H9 (cell line): Measurements from ENCODE around the gene IMPDH1. TPM values are rescaled to one million over a fixed set of nuclear protein-coding genes. Genes with fewer than 3 reads are reported as not detected.

Source experiments
- DNase-seq: peaks from one replicate; pipeline ENCODE4 v3.0.0-alpha.2; 2017
- H2AFZ ChIP-seq: one replicate; pipeline ENCODE4 v1.6.1; 2013; ENCODE audit warnings: mild to moderate bottlenecking, low read length, control low read depth, moderate library complexity
- H2AK5ac ChIP-seq: 2 replicates; pipeline ENCODE4 v1.6.1; 2013; ENCODE audit warnings: low read length, control low read depth, mixed read lengths; ENCODE audit not compliant: insufficient read length
- H2BK120ac ChIP-seq: one replicate; pipeline ENCODE4 v1.6.1; 2013; ENCODE audit warnings: low read depth, mild to moderate bottlenecking, low read length, control low read depth, inconsistent platforms; ENCODE audit not compliant: poor library complexity, severe bottlenecking
- H2BK12ac ChIP-seq: 2 replicates; pipeline ENCODE4 v1.6.1; 2013; ENCODE audit warnings: low read length, control low read depth, mixed read lengths, low read depth; ENCODE audit not compliant: insufficient read length
- H2BK15ac ChIP-seq: 2 replicates; pipeline ENCODE4 v1.6.1; 2013; ENCODE audit warnings: low read depth, low read length, control low read depth
- H2BK20ac ChIP-seq: one replicate; pipeline ENCODE4 v1.6.1; 2013; ENCODE audit warnings: low read depth, mild to moderate bottlenecking, low read length, control low read depth, inconsistent platforms; ENCODE audit not compliant: poor library complexity, severe bottlenecking
- H2BK5ac ChIP-seq: 2 replicates; pipeline ENCODE4 v1.6.1; 2013; ENCODE audit warnings: low read length, control low read depth, mixed read lengths; ENCODE audit not compliant: insufficient read length
- H3K14ac ChIP-seq: 2 replicates; pipeline ENCODE4 v1.6.1; 2013; ENCODE audit warnings: low read length, control low read depth; ENCODE audit not compliant: insufficient read depth
- H3K18ac ChIP-seq: 2 replicates; pipeline ENCODE4 v1.6.1; 2013; ENCODE audit warnings: low read depth, mild to moderate bottlenecking, mixed read lengths, low read length, control low read depth; ENCODE audit not compliant: insufficient read length
- H3K23ac ChIP-seq: 2 replicates; pipeline ENCODE4 v1.6.1; 2013; ENCODE audit warnings: low read length, control low read depth, mixed read lengths, low read depth; ENCODE audit not compliant: insufficient read length
- H3K23me2 ChIP-seq: 2 replicates; pipeline ENCODE4 v1.6.1; 2013; ENCODE audit warnings: low read depth, mild to moderate bottlenecking, mixed read lengths, low read length, control low read depth; ENCODE audit not compliant: insufficient read length, poor library complexity, severe bottlenecking
- H3K27ac ChIP-seq: 2 replicates; pipeline ENCODE4 v1.5.1; 2013; ENCODE audit warnings: low read length, control low read depth, mixed read lengths, low read depth; ENCODE audit not compliant: insufficient read length
- H3K27me3 ChIP-seq: 2 replicates; pipeline ENCODE4 v1.6.1; 2013; ENCODE audit warnings: low read length, control low read depth, inconsistent platforms; ENCODE audit not compliant: insufficient read depth
- H3K4ac ChIP-seq: 2 replicates; pipeline ENCODE4 v1.6.1; 2013; ENCODE audit warnings: low read depth, mild to moderate bottlenecking, control low read depth, inconsistent platforms, low read length, moderate library complexity
- H3K4me1 ChIP-seq: 2 replicates; pipeline ENCODE4 v1.6.1; 2013; ENCODE audit warnings: low read length, control low read depth, inconsistent platforms; ENCODE audit not compliant: insufficient read depth
- H3K4me2 ChIP-seq: 2 replicates; pipeline ENCODE4 v1.6.1; 2013; ENCODE audit warnings: low read length, control low read depth, mixed read lengths; ENCODE audit not compliant: insufficient read length, insufficient read depth
- H3K56ac ChIP-seq: 2 replicates; pipeline ENCODE4 v1.6.1; 2013; ENCODE audit warnings: low read depth, mild to moderate bottlenecking, mixed read lengths, low read length, control low read depth; ENCODE audit not compliant: insufficient read length
- H3K79me1 ChIP-seq: 2 replicates; pipeline ENCODE4 v1.6.1; 2013; ENCODE audit warnings: low read depth, mild to moderate bottlenecking, moderate library complexity, low read length, control low read depth, inconsistent platforms; ENCODE audit not compliant: insufficient read depth, poor library complexity, severe bottlenecking
- H3K79me2 ChIP-seq: 2 replicates; pipeline ENCODE4 v1.6.1; 2013; ENCODE audit warnings: low read length, control low read depth, inconsistent platforms; ENCODE audit not compliant: insufficient read depth
- H3K9ac ChIP-seq: 2 replicates; pipeline ENCODE4 v1.6.1; 2013; ENCODE audit warnings: low read length, control low read depth, mixed read lengths; ENCODE audit not compliant: insufficient read length; ENCODE audit errors: extremely low read depth
- H3K9me3 ChIP-seq: one replicate; pipeline ENCODE4 v1.6.1; 2013; ENCODE audit warnings: low read depth, low read length, inconsistent platforms; ENCODE audit not compliant: control insufficient read depth
- H3T11ph ChIP-seq: one replicate; pipeline ENCODE4 v1.6.1; 2013; ENCODE audit warnings: mild to moderate bottlenecking, low read length, control low read depth, inconsistent platforms
- H4K20me1 ChIP-seq: one replicate; pipeline ENCODE4 v1.6.1; 2013; ENCODE audit not compliant: control insufficient read depth, insufficient read length, insufficient read depth
- H4K5ac ChIP-seq: 2 replicates; pipeline ENCODE4 v1.6.1; 2013; ENCODE audit warnings: low read depth, mild to moderate bottlenecking, mixed read lengths, low read length, control low read depth; ENCODE audit not compliant: insufficient read length
- H4K8ac ChIP-seq: replicated peaks from 2 replicates; pipeline ENCODE4 v1.6.1; 2013; ENCODE audit warnings: low read length, control low read depth, mixed read lengths, low read depth; ENCODE audit not compliant: insufficient read length
- H4K91ac ChIP-seq: 2 replicates; pipeline ENCODE4 v1.6.1; 2013; ENCODE audit warnings: low read depth, mild to moderate bottlenecking, moderate library complexity, mixed read lengths, low read length, control low read depth; ENCODE audit not compliant: insufficient read length
- H3K27ac Mint-ChIP-seq, 3 experiments: 2 replicates in 2 of 3; 3 replicates in 1 of 3; pipeline ENCODE4 v1.8.0; 2020 to 2021; ENCODE audit warnings: mixed read lengths in 3 of 3, mild to moderate bottlenecking in 1 of 3, moderate library complexity in 1 of 3
- H3K27me3 Mint-ChIP-seq: 2 replicates; pipeline ENCODE4 v1.8.0; 2021; ENCODE audit warnings: low read depth, mild to moderate bottlenecking, moderate library complexity, mixed read lengths
- H3K36me3 Mint-ChIP-seq, 3 experiments: 2 replicates in 2 of 3; 3 replicates in 1 of 3; pipeline ENCODE4 v1.8.0; 2020 to 2021; ENCODE audit warnings: low read depth in 3 of 3, mixed read lengths in 3 of 3; ENCODE audit not compliant: insufficient read depth in 1 of 3
- H3K4me1 Mint-ChIP-seq, 2 experiments: 2 replicates each; pipeline ENCODE4 v1.8.0; 2020; ENCODE audit warnings: mixed read lengths in 2 of 2
- H3K4me3 Mint-ChIP-seq, 2 experiments: 2 replicates in 1 of 2; 3 replicates in 1 of 2; pipeline ENCODE4 v1.8.0; 2020 to 2021; ENCODE audit warnings: mild to moderate bottlenecking in 2 of 2, mixed read lengths in 2 of 2, moderate library complexity in 1 of 2
- H3K9me3 Mint-ChIP-seq, 2 experiments: 2 replicates in 1 of 2; 3 replicates in 1 of 2; pipeline ENCODE4 v1.8.0; 2020; ENCODE audit warnings: mild to moderate bottlenecking in 2 of 2, mixed read lengths in 2 of 2, moderate library complexity in 1 of 2
- WGBS: extraction: QIAGEN DNeasy Blood & Tissue Kit; methylation state at CpG from one replicate; pipeline ENCODE4 v1.1.7; 2013; ENCODE audit warnings: missing lambda C conversion rate, low lambda C conversion rate, mixed read lengths; ENCODE audit not compliant: insufficient read length; ENCODE audit errors: extremely low coverage; 5-methylcytosine and 5-hydroxymethylcytosine counted together
- total RNA-seq: library from RNA; stranded (reverse); gene quantifications from 2 replicates; pipeline ENCODE4 v1.2.1, GENCODE V29; 2021
- TF ChIP-seq, protein P1 (sequence below): fragments of 200-600 bp; sonication (generic); conservative IDR thresholded peaks from 3 replicates; pipeline ENCODE4 v1.8.0; 2021; ENCODE audit warnings: antibody characterized with exemption, mild to moderate bottlenecking

Gene IMPDH1
- total RNA-seq, 1 experiment from 2014 or later, result 35.2 TPM

- H3K4ac ChIP-seq, result no peak overlapping the region
- H2AK5ac ChIP-seq, result no peak overlapping the region
- H3K4me2 ChIP-seq, result no peak overlapping the region
- H2BK15ac ChIP-seq, result no peak overlapping the region
- H4K91ac ChIP-seq, result no peak overlapping the region
- Mint-ChIP-seq H3K27me3 (peaks cover 65% of the 10 kb centered on the region), H3K9me3 (peaks cover 3 to 7% of the 10 kb centered on the region in 2 experiments; a peak in 2 of 5 replicates), H3K4me1 (peaks cover 2% of the 10 kb centered on the region in 2 experiments; a peak in 3 of 4 replicates), H3K36me3 (no peaks in the 10 kb centered on the region), H3K4me3 (no peak overlapping the region), H3K27ac (no peak overlapping the region; a peak in 1 of 7 replicates)
- no peaks in the 10 kb centered on the region for H3K4me1 ChIP-seq
- H3K18ac ChIP-seq, result no peak overlapping the region
- no peak overlapping the region for H2AFZ ChIP-seq
- H3K79me2 ChIP-seq, result no peaks in the 10 kb centered on the region
- H4K8ac ChIP-seq, result no peak overlapping the region
- no peak overlapping the region for H3K27ac ChIP-seq
- H4K20me1 ChIP-seq, result no peaks in the 10 kb centered on the region
- H3K23ac ChIP-seq, result no peak overlapping the region
- H4K5ac ChIP-seq, result no peak overlapping the region
- WGBS, result no CpG with 5 or more reads among the region's 4 CpGs
- H3K23me2 ChIP-seq, result peaks cover 3% of the 10 kb centered on the region
- no peak overlapping the region for H3K14ac ChIP-seq
- no peak overlapping the region for H2BK20ac ChIP-seq
- TF ChIP-seq, protein P1, sequence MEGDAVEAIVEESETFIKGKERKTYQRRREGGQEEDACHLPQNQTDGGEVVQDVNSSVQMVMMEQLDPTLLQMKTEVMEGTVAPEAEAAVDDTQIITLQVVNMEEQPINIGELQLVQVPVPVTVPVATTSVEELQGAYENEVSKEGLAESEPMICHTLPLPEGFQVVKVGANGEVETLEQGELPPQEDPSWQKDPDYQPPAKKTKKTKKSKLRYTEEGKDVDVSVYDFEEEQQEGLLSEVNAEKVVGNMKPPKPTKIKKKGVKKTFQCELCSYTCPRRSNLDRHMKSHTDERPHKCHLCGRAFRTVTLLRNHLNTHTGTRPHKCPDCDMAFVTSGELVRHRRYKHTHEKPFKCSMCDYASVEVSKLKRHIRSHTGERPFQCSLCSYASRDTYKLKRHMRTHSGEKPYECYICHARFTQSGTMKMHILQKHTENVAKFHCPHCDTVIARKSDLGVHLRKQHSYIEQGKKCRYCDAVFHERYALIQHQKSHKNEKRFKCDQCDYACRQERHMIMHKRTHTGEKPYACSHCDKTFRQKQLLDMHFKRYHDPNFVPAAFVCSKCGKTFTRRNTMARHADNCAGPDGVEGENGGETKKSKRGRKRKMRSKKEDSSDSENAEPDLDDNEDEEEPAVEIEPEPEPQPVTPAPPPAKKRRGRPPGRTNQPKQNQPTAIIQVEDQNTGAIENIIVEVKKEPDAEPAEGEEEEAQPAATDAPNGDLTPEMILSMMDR, result no peak
- H3T11ph ChIP-seq, result no peak overlapping the region
- H3K9ac ChIP-seq, result no peak overlapping the region
- H3K27me3 ChIP-seq, result no peaks in the 10 kb centered on the region; the same call in 1 of the 2 replicates
- no peak overlapping the region for H2BK120ac ChIP-seq
- H2BK5ac ChIP-seq, result no peak overlapping the region
- no peaks in the 10 kb centered on the region for H3K9me3 ChIP-seq
- no peak overlapping the region for H2BK12ac ChIP-seq
- H3K56ac ChIP-seq, result no peak overlapping the region
- no peaks in the 10 kb centered on the region for H3K79me1 ChIP-seq
- no peak for DNase-seq
Measured at GRCh38 chr7:128415217-128415785, 5.5 kb upstream of the IMPDH1 start.
